B cell (primary cell): ENCODE measurements around the gene HOXB9.

Source experiments
- CTCF ChIP-seq: fragments of 200-600 bp; IDR thresholded peaks from one replicate; pipeline ENCODE4 v1.8.0; 2022; ENCODE audit warnings: antibody characterized with exemption, mild to moderate bottlenecking
- EZH2 ChIP-seq: IDR thresholded peaks from 2 replicates; pipeline ENCODE4 v1.6.1; 2012; ENCODE audit warnings: borderline replicate concordance, low read depth, mild to moderate bottlenecking, moderate library complexity, low read length; ENCODE audit not compliant: insufficient read depth, poor library complexity, severe bottlenecking

- TF ChIP-seq CTCF (no peak), EZH2 (no peak)
Observed at GRCh38 chr17:48599354-48599753, 26.8 kb downstream of the HOXB9 start.
